SK-N-SH (cell line): Measurements from ENCODE around the gene CDH4. TPM values are rescaled to one million over a fixed set of nuclear protein-coding genes. Genes with fewer than 3 reads are reported as not detected.

Experiments used
- CTCF ChIA-PET: fragments of 300-600, 350-600 bp; formaldehyde crosslinking; extraction: SDS; loops from one replicate; lab custom pipeline; 2021; lab: Yijun Ruan, JAX
- POLR2A ChIA-PET: fragments of 350-600 bp; sonication (Branson Sonifier 250); formaldehyde crosslinking; extraction: SDS; loops from one replicate; lab custom pipeline; 2020; ENCODE audit warnings: antibody characterized with exemption, inconsistent platforms; lab: Yijun Ruan, JAX
- DNase-seq: peaks from one replicate; pipeline ENCODE4 v3.0.0; 2012
- H2AFZ ChIP-seq: fragments of 200-600 bp; sonication (generic); 2 replicates; pipeline ENCODE4 v1.8.1; 2016; ENCODE audit warnings: antibody characterized with exemption, mild to moderate bottlenecking, low read depth
- H3F3A ChIP-seq: fragments of 200-600 bp; sonication (generic); replicated peaks from 2 replicates; pipeline ENCODE3; 2016; ENCODE audit warnings: antibody characterized with exemption, mild to moderate bottlenecking; ENCODE audit not compliant: insufficient read depth
- H3K27ac ChIP-seq, 2 experiments: fragments of 200-500 bp in 1 of 2; fragments of 200-600 bp in 1 of 2; sonication (Bioruptor generic) in 1 of 2; sonication (generic), shearing (Covaris generic) in 1 of 2; 2 replicates each; pipeline versions ENCODE4 v1.5.1 to v1.6.1; 2014 to 2016; ENCODE audit warnings: low read depth in 2 of 2, inconsistent platforms in 1 of 2, low read length in 1 of 2, mild to moderate bottlenecking in 1 of 2, mixed read lengths in 1 of 2
- H3K27me3 ChIP-seq: fragments of 200-600 bp; sonication (generic), shearing (Covaris generic); 2 replicates; pipeline ENCODE4 v1.6.1; 2016; ENCODE audit warnings: mixed run types; ENCODE audit not compliant: insufficient read depth
- H3K36me3 ChIP-seq, 2 experiments: fragments of 200-500 bp in 1 of 2; fragments of 200-600 bp in 1 of 2; sonication (Bioruptor generic) in 1 of 2; sonication (generic) in 1 of 2; replicated peaks in 1 of 2; 2 replicates each; pipeline versions ENCODE3 to v1.5.1; 2014 to 2016; ENCODE audit warnings: low read length in 1 of 2, mild to moderate bottlenecking in 1 of 2; ENCODE audit not compliant: insufficient read depth in 2 of 2, control insufficient read depth in 1 of 2
- H3K4me1 ChIP-seq, 2 experiments: fragments of 200-500 bp in 1 of 2; fragments of 200-600 bp in 1 of 2; sonication (Bioruptor generic) in 1 of 2; sonication (generic), shearing (Covaris generic) in 1 of 2; 2 replicates each; pipeline versions ENCODE4 v1.5.1 to v1.6.1; 2014 to 2016; ENCODE audit warnings: low read depth in 1 of 2, low read length in 1 of 2, mixed run types in 1 of 2; ENCODE audit not compliant: insufficient read depth in 2 of 2, control insufficient read depth in 1 of 2
- H3K4me2 ChIP-seq: fragments of 200-600 bp; sonication (generic), shearing (Covaris generic); 2 replicates; pipeline ENCODE4 v1.6.1; 2017; ENCODE audit warnings: mixed run types
- H3K4me3 ChIP-seq, 2 experiments: fragments of 200-500 bp in 1 of 2; fragments of 200-600 bp in 1 of 2; sonication (Bioruptor generic) in 1 of 2; sonication (generic), shearing (Covaris generic) in 1 of 2; 2 replicates each; pipeline versions ENCODE4 v1.5.1 to v1.8.1; 2014 to 2016; ENCODE audit warnings: low read depth in 2 of 2, inconsistent platforms in 1 of 2, low read length in 1 of 2, mild to moderate bottlenecking in 1 of 2, mixed read lengths in 1 of 2, moderate library complexity in 1 of 2
- H3K79me2 ChIP-seq: fragments of 200-600 bp; sonication (generic); 2 replicates; pipeline ENCODE4 v1.8.1; 2017; ENCODE audit warnings: mild to moderate bottlenecking; ENCODE audit not compliant: insufficient read depth
- H3K9ac ChIP-seq: fragments of 200-600 bp; sonication (generic); 2 replicates; pipeline ENCODE4 v1.6.1; 2017; ENCODE audit warnings: mixed run types
- H3K9me2 ChIP-seq: fragments of 200-600 bp; sonication (generic); 2 replicates; pipeline ENCODE4 v1.6.1; 2017; ENCODE audit warnings: mixed run types
- H3K9me3 ChIP-seq: fragments of 200-600 bp; sonication (generic); 2 replicates; pipeline ENCODE4 v1.6.1; 2017; ENCODE audit warnings: mixed run types, mild to moderate bottlenecking, moderate library complexity
- H4K20me1 ChIP-seq: fragments of 200-600 bp; sonication (generic); 2 replicates; pipeline ENCODE4 v1.6.1; 2017; ENCODE audit warnings: mild to moderate bottlenecking, mixed run types; ENCODE audit not compliant: insufficient read depth
- EZH2phosphoT487 ChIP-seq: fragments of 200-600 bp; sonication (generic); IDR thresholded peaks from 2 replicates; pipeline ENCODE4 v1.6.1; 2017; ENCODE audit warnings: low read depth, mixed run types, mild to moderate bottlenecking, antibody characterized with exemption, moderate library complexity, borderline replicate concordance
- GATA2 ChIP-seq: sonication (generic); formaldehyde crosslinking; IDR thresholded peaks from 2 replicates; pipeline ENCODE4 v1.5.0; 2020; ENCODE audit warnings: mild to moderate bottlenecking, missing genetic modification reagents
- JUND ChIP-seq: IDR thresholded peaks from 2 replicates; pipeline ENCODE4 v1.4.0; 2012
- MXI1 ChIP-seq: IDR thresholded peaks from 2 replicates; pipeline ENCODE4 v1.6.1; 2012; ENCODE audit warnings: mild to moderate bottlenecking, low read depth, low read length, improper control_type of control experiment
- NFIC ChIP-seq: IDR thresholded peaks from 2 replicates; pipeline ENCODE4 v1.4.0; 2012; ENCODE audit warnings: borderline replicate concordance
- NRF1 ChIP-seq: IDR thresholded peaks from 2 replicates; pipeline ENCODE4 v1.6.1; 2012; ENCODE audit warnings: low read depth, mild to moderate bottlenecking, low read length
- POLR2AphosphoS5 ChIP-seq: IDR thresholded peaks from 2 replicates; pipeline ENCODE4 v1.6.1; 2012; ENCODE audit warnings: low read depth, low read length
- RCOR1 ChIP-seq: fragments of 150-350 bp; IDR thresholded peaks from 2 replicates; pipeline ENCODE4 v1.6.1; 2017; ENCODE audit warnings: antibody characterized with exemption, low read length
- RFX5 ChIP-seq: IDR thresholded peaks from 2 replicates; pipeline ENCODE4 v1.6.1; 2012; ENCODE audit warnings: mild to moderate bottlenecking, improper control_type of control experiment, low read length
- RXRA ChIP-seq: IDR thresholded peaks from 2 replicates; pipeline ENCODE4 v1.4.0; 2012; ENCODE audit warnings: low read depth, mild to moderate bottlenecking, borderline replicate concordance
- SMC3 ChIP-seq: IDR thresholded peaks from 2 replicates; pipeline ENCODE4 v1.6.1; 2012; ENCODE audit warnings: low read depth, low read length, improper control_type of control experiment
- TEAD4 ChIP-seq: IDR thresholded peaks from 2 replicates; pipeline ENCODE4 v1.4.0; 2012; ENCODE audit warnings: mild to moderate bottlenecking, borderline replicate concordance; ENCODE audit not compliant: insufficient read depth
- WGBS: methylation state at CpG from one replicate; pipeline ENCODE4 v1.1.6; 2017; ENCODE audit warnings: low lambda C conversion rate; 5-methylcytosine and 5-hydroxymethylcytosine counted together
- polyA plus RNA-seq, 3 experiments: library from polyadenylated mRNA; depleted of rRNA; stranded (reverse); fragments of >200 nt; gene quantifications; 2 replicates each; pipeline ENCODE4 v1.2.3, GENCODE V29; 2012
- TF ChIP-seq, protein P1 (sequence below): fragments of 150-350 bp; IDR thresholded peaks from 2 replicates; pipeline ENCODE4 v1.6.1; 2016; ENCODE audit warnings: mild to moderate bottlenecking, low read depth, low read length
- TF ChIP-seq, protein P2 (sequence below): fragments of 200-600 bp; sonication (generic); IDR thresholded peaks from 2 replicates; pipeline ENCODE4 v1.6.1; 2017; ENCODE audit warnings: antibody characterized with exemption, mild to moderate bottlenecking, moderate library complexity
- TF ChIP-seq, protein P3 (sequence below): IDR thresholded peaks from 2 replicates; pipeline ENCODE4 v1.6.1; 2012; ENCODE audit warnings: mild to moderate bottlenecking, low read depth, low read length, moderate library complexity
- TF ChIP-seq, protein P4 (sequence below): fragments of 150-350 bp; IDR thresholded peaks from 2 replicates; pipeline ENCODE4 v1.6.1; 2017; ENCODE audit warnings: antibody characterized with exemption, low read length, low read depth, borderline replicate concordance
- TF ChIP-seq, protein P5 (sequence below): IDR thresholded peaks from 2 replicates; pipeline ENCODE4 v1.4.0; 2012; ENCODE audit warnings: low read depth, borderline replicate concordance

CDH4 gene
- polyA plus RNA-seq, 1 of the 3 experiments (the other 2 are of a cell fraction) = not detected

DNA sequence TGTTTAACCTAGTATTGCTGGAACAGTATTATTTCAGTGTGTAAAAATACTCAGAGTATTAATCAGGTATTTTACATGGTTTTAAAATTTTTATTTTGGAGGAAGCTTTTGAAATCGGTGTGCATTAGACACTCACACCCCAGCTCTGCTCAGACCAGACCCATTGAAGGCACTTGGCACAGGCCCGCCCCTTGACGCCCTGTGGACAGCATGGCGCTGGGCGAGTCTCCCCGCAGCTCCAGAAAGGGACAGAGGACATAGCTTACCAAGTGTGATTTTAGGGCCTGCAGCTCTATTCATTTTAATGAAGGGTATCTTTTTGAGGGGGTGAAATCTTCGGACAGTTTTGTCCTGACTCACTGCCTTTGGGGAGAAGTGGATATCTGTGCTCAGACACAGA lies 164.5 kb downstream of the CDH4 start:
- no peak overlapping the region for H3K4me2 ChIP-seq
- no peak overlapping the region for H3K4me3 ChIP-seq
- H3K9ac ChIP-seq = no peak overlapping the region
- DNase-seq = no peak
- POLR2A ChIA-PET = no interaction called here
- no peaks in the 10 kb centered on the region for H3F3A ChIP-seq
- no peak overlapping the region for H2AFZ ChIP-seq
- no peaks in the 10 kb centered on the region for H3K27me3 ChIP-seq
- H3K79me2 ChIP-seq = no peaks in the 10 kb centered on the region
- no peaks in the 10 kb centered on the region for H3K9me2 ChIP-seq
- no peaks in the 10 kb centered on the region for H3K9me3 ChIP-seq
- 50% methylated on average over 5 of the region's 7 CpGs for WGBS
- no peak overlapping the region for H3K27ac ChIP-seq
- TF ChIP-seq TEAD4 = no peak
- TF ChIP-seq NFIC = no peak
- TF ChIP-seq, protein P1, sequence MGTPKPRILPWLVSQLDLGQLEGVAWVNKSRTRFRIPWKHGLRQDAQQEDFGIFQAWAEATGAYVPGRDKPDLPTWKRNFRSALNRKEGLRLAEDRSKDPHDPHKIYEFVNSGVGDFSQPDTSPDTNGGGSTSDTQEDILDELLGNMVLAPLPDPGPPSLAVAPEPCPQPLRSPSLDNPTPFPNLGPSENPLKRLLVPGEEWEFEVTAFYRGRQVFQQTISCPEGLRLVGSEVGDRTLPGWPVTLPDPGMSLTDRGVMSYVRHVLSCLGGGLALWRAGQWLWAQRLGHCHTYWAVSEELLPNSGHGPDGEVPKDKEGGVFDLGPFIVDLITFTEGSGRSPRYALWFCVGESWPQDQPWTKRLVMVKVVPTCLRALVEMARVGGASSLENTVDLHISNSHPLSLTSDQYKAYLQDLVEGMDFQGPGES = no peak
- TF ChIP-seq MXI1 = no peak
- TF ChIP-seq EZH2phosphoT487 = no peak
- no peak for TF ChIP-seq GATA2
- TF ChIP-seq RFX5 = no peak
- TF ChIP-seq JUND = no peak
- no peak for TF ChIP-seq NRF1
- TF ChIP-seq SMC3 = no peak
- TF ChIP-seq, protein P2, sequence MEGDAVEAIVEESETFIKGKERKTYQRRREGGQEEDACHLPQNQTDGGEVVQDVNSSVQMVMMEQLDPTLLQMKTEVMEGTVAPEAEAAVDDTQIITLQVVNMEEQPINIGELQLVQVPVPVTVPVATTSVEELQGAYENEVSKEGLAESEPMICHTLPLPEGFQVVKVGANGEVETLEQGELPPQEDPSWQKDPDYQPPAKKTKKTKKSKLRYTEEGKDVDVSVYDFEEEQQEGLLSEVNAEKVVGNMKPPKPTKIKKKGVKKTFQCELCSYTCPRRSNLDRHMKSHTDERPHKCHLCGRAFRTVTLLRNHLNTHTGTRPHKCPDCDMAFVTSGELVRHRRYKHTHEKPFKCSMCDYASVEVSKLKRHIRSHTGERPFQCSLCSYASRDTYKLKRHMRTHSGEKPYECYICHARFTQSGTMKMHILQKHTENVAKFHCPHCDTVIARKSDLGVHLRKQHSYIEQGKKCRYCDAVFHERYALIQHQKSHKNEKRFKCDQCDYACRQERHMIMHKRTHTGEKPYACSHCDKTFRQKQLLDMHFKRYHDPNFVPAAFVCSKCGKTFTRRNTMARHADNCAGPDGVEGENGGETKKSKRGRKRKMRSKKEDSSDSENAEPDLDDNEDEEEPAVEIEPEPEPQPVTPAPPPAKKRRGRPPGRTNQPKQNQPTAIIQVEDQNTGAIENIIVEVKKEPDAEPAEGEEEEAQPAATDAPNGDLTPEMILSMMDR = no peak
- TF ChIP-seq, all 33 proteins: peak for 0
- H4K20me1 ChIP-seq = no peaks in the 10 kb centered on the region
- H3K4me1 ChIP-seq = no peaks in the 10 kb centered on the region; a peak in 1 of 4 replicates
- CTCF ChIA-PET = no interaction called here
- H3K36me3 ChIP-seq = no peaks in the 10 kb centered on the region

DNA sequence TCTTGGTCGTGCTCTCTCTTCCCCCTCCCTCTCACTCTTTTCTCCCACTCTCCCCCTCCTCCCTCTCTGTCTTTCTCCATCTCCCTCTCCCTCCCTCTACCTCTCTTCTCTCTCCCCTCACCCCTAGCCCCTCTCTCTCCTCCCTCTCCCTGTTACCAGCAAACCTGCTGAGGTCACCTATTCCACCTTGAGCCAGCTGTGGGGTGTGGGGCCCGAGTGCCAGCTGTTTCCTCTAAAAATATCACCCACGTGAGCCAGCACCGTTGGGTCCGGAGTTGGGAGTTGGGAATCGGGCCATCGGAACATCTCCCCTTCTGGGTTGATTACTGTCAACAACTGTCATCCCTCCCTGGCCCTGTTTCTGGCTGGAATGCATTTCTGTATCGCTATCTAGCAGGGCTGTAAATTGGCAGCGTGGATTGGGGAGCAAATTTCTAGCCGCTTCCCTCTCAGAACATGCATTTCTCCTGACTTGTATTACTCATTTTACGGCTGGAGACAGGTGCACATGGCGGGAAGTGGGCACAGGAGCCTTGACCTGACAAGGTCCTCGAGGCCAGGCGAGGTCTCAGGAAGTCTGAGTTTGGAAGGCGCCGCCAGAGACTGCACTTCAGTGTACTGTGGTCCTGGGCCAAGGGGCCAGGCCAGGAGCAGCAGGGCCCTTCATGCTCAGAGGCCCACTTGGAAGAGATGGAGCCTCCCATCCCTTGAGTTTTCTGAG lies 165.3 kb downstream of the CDH4 start:
- ChIA-PET POLR2A (no interaction called here), CTCF (no interaction called here)
- DNase-seq = no peak
- TF ChIP-seq RCOR1 = no peak
- no peak for TF ChIP-seq RFX5
- TF ChIP-seq, protein P3, sequence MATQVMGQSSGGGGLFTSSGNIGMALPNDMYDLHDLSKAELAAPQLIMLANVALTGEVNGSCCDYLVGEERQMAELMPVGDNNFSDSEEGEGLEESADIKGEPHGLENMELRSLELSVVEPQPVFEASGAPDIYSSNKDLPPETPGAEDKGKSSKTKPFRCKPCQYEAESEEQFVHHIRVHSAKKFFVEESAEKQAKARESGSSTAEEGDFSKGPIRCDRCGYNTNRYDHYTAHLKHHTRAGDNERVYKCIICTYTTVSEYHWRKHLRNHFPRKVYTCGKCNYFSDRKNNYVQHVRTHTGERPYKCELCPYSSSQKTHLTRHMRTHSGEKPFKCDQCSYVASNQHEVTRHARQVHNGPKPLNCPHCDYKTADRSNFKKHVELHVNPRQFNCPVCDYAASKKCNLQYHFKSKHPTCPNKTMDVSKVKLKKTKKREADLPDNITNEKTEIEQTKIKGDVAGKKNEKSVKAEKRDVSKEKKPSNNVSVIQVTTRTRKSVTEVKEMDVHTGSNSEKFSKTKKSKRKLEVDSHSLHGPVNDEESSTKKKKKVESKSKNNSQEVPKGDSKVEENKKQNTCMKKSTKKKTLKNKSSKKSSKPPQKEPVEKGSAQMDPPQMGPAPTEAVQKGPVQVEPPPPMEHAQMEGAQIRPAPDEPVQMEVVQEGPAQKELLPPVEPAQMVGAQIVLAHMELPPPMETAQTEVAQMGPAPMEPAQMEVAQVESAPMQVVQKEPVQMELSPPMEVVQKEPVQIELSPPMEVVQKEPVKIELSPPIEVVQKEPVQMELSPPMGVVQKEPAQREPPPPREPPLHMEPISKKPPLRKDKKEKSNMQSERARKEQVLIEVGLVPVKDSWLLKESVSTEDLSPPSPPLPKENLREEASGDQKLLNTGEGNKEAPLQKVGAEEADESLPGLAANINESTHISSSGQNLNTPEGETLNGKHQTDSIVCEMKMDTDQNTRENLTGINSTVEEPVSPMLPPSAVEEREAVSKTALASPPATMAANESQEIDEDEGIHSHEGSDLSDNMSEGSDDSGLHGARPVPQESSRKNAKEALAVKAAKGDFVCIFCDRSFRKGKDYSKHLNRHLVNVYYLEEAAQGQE = no peak
- TF ChIP-seq SMC3 = no peak
- TF ChIP-seq, protein P4, sequence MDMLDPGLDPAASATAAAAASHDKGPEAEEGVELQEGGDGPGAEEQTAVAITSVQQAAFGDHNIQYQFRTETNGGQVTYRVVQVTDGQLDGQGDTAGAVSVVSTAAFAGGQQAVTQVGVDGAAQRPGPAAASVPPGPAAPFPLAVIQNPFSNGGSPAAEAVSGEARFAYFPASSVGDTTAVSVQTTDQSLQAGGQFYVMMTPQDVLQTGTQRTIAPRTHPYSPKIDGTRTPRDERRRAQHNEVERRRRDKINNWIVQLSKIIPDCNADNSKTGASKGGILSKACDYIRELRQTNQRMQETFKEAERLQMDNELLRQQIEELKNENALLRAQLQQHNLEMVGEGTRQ = no peak
- TF ChIP-seq NRF1 = no peak
- TF ChIP-seq, protein P5, sequence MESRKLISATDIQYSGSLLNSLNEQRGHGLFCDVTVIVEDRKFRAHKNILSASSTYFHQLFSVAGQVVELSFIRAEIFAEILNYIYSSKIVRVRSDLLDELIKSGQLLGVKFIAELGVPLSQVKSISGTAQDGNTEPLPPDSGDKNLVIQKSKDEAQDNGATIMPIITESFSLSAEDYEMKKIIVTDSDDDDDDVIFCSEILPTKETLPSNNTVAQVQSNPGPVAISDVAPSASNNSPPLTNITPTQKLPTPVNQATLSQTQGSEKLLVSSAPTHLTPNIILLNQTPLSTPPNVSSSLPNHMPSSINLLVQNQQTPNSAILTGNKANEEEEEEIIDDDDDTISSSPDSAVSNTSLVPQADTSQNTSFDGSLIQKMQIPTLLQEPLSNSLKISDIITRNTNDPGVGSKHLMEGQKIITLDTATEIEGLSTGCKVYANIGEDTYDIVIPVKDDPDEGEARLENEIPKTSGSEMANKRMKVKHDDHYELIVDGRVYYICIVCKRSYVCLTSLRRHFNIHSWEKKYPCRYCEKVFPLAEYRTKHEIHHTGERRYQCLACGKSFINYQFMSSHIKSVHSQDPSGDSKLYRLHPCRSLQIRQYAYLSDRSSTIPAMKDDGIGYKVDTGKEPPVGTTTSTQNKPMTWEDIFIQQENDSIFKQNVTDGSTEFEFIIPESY = no peak
- no peak for TF ChIP-seq POLR2AphosphoS5
- TF ChIP-seq RXRA = no peak

More for the DNA sequence above, 165.3 kb downstream of the CDH4 start:
- Histone ChIP-seq H4K20me1 (no peaks in the 10 kb centered on the region), H3K4me3 (no peak overlapping the region), H3K9me2 (no peaks in the 10 kb centered on the region), H3K4me1 (no peaks in the 10 kb centered on the region; a peak in 1 of 4 replicates), H3K36me3 (no peaks in the 10 kb centered on the region), H3K9ac (no peak overlapping the region), H2AFZ (no peak overlapping the region), H3K79me2 (no peaks in the 10 kb centered on the region), H3K27me3 (no peaks in the 10 kb centered on the region), H3K9me3 (no peaks in the 10 kb centered on the region), H3F3A (no peaks in the 10 kb centered on the region), H3K4me2 (no peak overlapping the region), H3K27ac (no peak overlapping the region)
- WGBS = 52% methylated on average over 16 of the region's 16 CpGs
